Subcutaneous adipose tissue (tissue), 4 donors: Measurements from ENCODE around the gene ADSS2. TPM values are rescaled to one million over a fixed set of nuclear protein-coding genes. Genes with fewer than 3 reads are reported as not detected.

Experiments
- total RNA-seq, 4 donors: library from RNA; depleted of rRNA; stranded (reverse); fragments of >200 nt; gene quantifications; one replicate each; pipeline ENCODE4 v1.1.0, GENCODE V29; 2016
- TF ChIP-seq, protein P1 (sequence below): fragments of 450-650 bp; IDR thresholded peaks from one replicate; pipeline ENCODE4 v1.5.1; 2016; ENCODE audit warnings: low read depth, mild to moderate bottlenecking, control low read depth, antibody characterized with exemption, moderate library complexity

The ADSS2 gene
- total RNA-seq, 4 donors from 2014 or later: 29.6 to 45.7 (median 38.0) TPM

DNA sequence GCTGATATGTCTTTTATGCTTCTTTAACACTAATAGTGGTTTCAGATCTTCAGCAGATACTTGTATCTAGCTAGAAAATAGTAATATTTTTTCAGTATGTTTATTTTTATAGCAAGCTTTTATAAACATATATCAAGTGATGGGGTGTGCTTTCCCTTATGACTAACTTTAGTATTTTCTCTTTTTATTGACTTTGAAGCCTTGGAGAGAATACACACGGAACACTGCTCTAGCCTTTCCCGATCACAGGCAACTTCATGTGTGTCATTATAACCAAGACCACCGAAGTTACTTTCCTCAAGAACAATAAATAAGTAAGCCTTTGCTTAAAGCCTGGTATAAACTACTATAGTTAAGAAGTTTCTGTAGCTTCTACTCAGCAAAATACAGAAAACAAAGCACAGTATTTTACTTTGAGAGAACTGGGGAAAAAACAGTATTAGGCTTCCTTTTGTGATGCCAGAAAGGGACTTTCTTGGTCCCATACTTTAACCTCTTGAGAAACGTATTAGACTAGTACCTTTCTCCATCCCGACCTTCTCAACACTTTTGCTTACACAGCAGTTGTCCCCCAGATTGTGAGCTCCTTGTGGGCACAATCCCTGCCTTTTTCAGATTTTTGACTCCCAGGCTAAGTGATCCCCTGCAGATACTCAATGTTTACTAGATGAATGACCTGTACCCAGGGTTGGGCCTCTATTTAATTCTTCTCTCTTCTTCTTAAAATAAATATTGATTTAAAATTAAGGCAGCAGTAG is 3.3 kb downstream of the ADSS2 start:
- TF ChIP-seq, protein P1, sequence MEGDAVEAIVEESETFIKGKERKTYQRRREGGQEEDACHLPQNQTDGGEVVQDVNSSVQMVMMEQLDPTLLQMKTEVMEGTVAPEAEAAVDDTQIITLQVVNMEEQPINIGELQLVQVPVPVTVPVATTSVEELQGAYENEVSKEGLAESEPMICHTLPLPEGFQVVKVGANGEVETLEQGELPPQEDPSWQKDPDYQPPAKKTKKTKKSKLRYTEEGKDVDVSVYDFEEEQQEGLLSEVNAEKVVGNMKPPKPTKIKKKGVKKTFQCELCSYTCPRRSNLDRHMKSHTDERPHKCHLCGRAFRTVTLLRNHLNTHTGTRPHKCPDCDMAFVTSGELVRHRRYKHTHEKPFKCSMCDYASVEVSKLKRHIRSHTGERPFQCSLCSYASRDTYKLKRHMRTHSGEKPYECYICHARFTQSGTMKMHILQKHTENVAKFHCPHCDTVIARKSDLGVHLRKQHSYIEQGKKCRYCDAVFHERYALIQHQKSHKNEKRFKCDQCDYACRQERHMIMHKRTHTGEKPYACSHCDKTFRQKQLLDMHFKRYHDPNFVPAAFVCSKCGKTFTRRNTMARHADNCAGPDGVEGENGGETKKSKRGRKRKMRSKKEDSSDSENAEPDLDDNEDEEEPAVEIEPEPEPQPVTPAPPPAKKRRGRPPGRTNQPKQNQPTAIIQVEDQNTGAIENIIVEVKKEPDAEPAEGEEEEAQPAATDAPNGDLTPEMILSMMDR: no peak

DNA sequence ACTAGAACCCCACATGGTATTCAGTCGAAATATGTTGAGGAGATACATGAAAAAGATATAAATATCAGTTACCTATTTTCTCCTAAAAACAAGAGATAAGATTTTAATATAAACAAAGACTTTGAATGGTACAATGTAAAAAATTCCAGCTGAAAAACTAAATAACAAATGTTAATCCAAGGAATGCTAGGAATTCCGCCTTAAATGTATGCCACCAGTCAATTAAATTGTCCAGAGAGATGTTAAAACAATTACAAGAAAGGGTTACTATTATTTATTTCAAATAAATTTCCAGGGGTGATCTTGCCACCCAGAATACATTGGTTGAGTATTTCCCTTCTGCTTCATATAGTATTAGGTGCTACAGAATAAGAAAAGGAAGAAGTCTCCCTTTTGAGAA is 4.2 kb downstream of the ADSS2 start:
- TF ChIP-seq, protein P1: no peak

DNA sequence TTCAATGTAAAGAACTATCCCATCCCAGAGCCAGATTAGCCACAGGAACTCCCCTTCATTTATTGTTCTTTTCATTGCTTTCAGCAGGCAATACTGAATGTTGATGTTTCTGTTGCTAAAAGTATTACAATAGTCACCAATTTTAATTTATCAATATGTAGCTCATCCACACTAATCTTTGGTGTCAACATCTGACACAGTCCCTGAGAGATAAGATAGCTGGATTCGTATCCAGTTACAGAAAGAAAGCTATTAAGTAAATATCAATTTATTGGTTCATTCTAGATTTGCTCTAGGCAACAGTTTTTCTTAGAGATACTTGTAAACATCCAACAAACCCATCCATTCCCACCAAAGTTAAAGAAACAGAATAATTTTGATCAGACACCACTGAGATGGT is 4.7 kb downstream of the ADSS2 start:
- TF ChIP-seq, protein P1: no peak

DNA sequence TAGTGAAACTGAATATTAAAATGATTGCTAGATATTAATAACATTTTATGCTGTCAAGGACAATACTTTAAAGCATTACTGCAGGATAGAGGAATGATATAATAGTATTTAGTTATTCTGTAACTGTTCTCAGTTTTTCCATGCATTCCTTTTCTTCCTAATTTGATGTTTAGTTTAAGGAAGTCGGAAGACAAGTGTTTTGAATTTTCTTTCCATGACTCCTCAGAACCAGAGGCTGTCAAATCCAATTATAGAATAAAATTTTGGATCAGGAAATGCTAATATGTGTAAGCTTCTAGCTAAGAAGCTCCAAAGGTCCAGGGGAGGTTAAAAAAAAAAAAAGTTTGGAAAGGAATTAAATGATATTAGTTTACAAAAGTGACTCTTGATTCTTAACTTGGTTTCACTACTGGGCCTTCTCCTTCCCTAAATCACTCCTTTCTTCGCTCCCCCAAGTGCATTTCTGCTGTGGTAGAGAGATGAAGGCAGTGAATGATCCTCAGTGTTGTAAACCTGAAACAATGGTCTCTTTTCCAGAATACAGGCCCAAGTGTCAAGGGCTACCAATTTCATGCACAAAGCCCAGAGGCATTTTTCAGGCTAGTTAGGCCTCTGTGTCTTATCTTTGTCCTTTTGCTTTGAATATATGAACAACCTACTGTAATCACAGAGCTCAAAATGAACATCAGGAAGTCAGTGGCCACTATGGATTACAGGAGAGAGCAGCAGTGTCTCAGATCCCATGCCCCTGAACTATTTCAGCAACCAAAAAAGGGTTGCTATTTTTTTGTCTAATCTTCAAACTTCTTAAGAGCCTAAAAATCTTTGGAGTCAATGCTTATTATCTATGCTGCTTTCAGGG is 6.2 kb downstream of the ADSS2 start:
- TF ChIP-seq, protein P1: no peak

DNA sequence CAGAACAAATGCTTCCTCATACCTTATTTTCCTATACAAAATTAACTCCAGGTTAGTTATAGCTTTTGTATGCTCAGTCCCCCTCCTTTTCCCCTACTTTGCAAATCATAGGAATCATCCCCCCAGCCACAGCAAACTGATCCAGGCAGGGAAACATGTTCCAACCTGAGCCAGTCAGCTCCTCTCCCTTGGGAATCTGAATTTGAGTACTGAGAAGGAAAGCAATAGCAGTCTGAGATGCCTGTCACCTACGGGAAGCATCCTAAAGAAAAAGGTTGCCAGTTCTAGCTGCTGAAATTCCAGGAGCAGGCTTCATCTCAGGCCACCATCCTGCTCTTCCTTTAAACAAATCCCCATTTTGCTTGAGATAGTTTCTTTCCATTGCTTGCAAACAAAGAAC is 6.9 kb downstream of the ADSS2 start:
- TF ChIP-seq, protein P1: no peak

DNA sequence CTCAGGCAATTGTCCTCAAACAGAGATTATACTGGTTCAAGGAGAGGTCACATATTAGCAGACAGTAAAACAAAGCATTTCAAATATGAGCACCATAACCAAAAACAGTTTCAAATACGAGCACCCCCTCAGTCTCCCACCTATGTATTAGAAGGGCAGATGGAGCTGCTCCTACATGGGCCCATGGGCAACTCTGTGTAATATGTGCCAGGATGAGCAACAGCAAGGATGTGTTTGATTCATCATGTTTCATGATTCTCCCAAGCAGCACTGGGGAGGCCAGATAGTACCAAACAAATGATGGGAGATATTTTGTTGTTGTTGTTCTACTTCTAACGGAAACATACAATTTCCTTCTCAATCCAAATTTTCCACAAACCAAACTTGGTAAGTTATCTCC is 8.9 kb downstream of the ADSS2 start:
- TF ChIP-seq, protein P1: no peak

DNA sequence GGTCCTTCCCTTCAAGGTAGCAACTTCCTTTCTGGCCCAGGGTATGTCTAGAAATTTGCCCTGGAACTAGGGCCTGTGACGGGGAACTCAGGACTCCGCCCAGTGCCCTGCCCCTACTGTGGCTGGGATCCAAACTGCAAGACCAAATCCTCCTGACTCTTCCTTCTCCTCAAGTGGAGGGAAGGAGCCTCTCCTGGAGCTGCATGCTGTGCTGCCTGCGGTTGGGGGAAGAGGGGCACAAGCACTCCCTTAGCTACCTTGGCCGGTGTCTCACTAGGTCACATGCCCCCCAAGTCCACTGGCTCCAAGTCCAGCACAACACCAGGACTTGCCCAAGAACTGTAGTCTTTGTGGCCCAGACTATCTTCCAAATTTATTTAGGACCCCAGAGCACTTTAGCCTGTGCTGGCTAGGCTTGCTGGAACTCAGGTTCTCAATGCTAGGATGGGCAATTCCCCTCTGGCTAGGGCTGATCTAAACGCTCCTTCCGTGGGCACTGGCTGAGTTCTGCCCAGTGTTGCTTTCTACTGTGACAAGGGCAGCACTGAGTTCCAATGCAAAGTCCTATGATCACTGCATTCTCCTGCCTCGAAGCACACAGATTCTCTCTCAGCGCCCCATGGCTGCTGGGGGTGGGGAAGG is 12.2 kb downstream of the ADSS2 start:
- TF ChIP-seq, protein P1: no peak
